PC-9 (cell line): ENCODE measurements around the gene STARD4. TPM values are rescaled to one million over a fixed set of nuclear protein-coding genes. Genes with fewer than 3 reads are reported as not detected.

Experiments
- BruUV-seq: library from RNA; stranded (reverse); fragments of 400-500 nt; replicated peaks from 2 replicates; lab custom pipeline; 2021; lab: Mats Ljungman, UMichigan
- CTCF ChIA-PET: fragments of 300-600 bp; sonication (Branson Sonifier 250); formaldehyde crosslinking; loops from one replicate; lab custom pipeline; 2022; ENCODE audit warnings: antibody characterized with exemption; lab: Charles Lee
- POLR2A ChIA-PET: fragments of 300-600 bp; sonication (Branson Sonifier 250); formaldehyde crosslinking; loops from one replicate; lab custom pipeline; 2022; ENCODE audit warnings: antibody characterized with exemption; ENCODE audit not compliant: unreplicated experiment; lab: Charles Lee
- DNase-seq, 2 experiments: peaks; one replicate each; pipeline versions ENCODE4 v3.0.0 to v3.0.0-alpha.2; 2015 to 2022; ENCODE audit warnings: mixed read lengths in 1 of 2
- H2AFZ ChIP-seq: fragments of 200-600 bp; sonication (generic); 2 replicates; pipeline ENCODE4 v1.8.1; 2017; ENCODE audit warnings: antibody characterized with exemption
- H3F3A ChIP-seq: fragments of 200-600 bp; sonication (generic); 2 replicates; pipeline ENCODE4 v1.8.1; 2017; ENCODE audit warnings: antibody characterized with exemption, mild to moderate bottlenecking, low read depth; ENCODE audit not compliant: insufficient read depth
- H3K27ac ChIP-seq: fragments of 200-600 bp; sonication (generic); 2 replicates; pipeline ENCODE4 v1.6.1; 2016; ENCODE audit warnings: mixed run types
- H3K27me3 ChIP-seq: fragments of 200-600 bp; sonication (generic); 2 replicates; pipeline ENCODE4 v1.6.1; 2016; ENCODE audit warnings: low read depth, mixed run types; ENCODE audit not compliant: insufficient read depth
- H3K36me3 ChIP-seq: fragments of 200-600 bp; sonication (generic); 2 replicates; pipeline ENCODE4 v1.6.1; 2016; ENCODE audit warnings: low read depth, mixed run types
- H3K4me1 ChIP-seq: fragments of 200-600 bp; sonication (generic); replicated peaks from 2 replicates; pipeline ENCODE4 v1.6.1; 2016; ENCODE audit warnings: mixed run types; ENCODE audit not compliant: insufficient read depth
- H3K4me2 ChIP-seq: fragments of 200-600 bp; sonication (generic); 2 replicates; pipeline ENCODE4 v1.6.1; 2017; ENCODE audit warnings: mixed run types
- H3K4me3 ChIP-seq: fragments of 200-600 bp; sonication (generic); 2 replicates; pipeline ENCODE4 v1.6.1; 2016; ENCODE audit warnings: mixed run types
- H3K79me2 ChIP-seq: fragments of 200-600 bp; sonication (generic); 2 replicates; pipeline ENCODE4 v1.6.1; 2017; ENCODE audit warnings: low read depth, mixed run types
- H3K9me2 ChIP-seq: fragments of 200-600 bp; sonication (generic); 2 replicates; pipeline ENCODE4 v1.8.1; 2017; ENCODE audit warnings: mild to moderate bottlenecking; ENCODE audit not compliant: insufficient read depth
- H3K9me3 ChIP-seq: fragments of 200-600 bp; sonication (generic); 2 replicates; pipeline ENCODE4 v1.8.1; 2016; ENCODE audit warnings: low read depth; ENCODE audit not compliant: insufficient read depth
- H4K20me1 ChIP-seq: fragments of 200-600 bp; sonication (generic); 2 replicates; pipeline ENCODE4 v1.8.1; 2017; ENCODE audit not compliant: insufficient read depth
- EZH2 ChIP-seq: fragments of 200-600 bp; sonication (generic); IDR thresholded peaks from 2 replicates; pipeline ENCODE4 v1.8.0; 2017; ENCODE audit warnings: antibody characterized with exemption, low read depth
- intact Hi-C: fragments of 100-400 bp; cut with micrococcal nuclease; formaldehyde crosslinking; loops from one replicate; pipeline ENCODE4 v1.10.0; 2022; ENCODE audit not compliant: unreplicated experiment
- total RNA-seq: library from RNA; stranded (reverse); gene quantifications from 2 replicates; pipeline ENCODE4 v1.2.3, GENCODE V29; 2021
- TF ChIP-seq, protein P1 (sequence below): fragments of 200-600 bp; sonication (generic); conservative IDR thresholded peaks from 2 replicates; pipeline ENCODE4 v1.6.1; 2017; ENCODE audit warnings: mixed run types, antibody characterized with exemption, mild to moderate bottlenecking, moderate library complexity

STARD4 gene
- total RNA-seq, 1 experiment from 2014 or later = 6.4 TPM

DNA sequence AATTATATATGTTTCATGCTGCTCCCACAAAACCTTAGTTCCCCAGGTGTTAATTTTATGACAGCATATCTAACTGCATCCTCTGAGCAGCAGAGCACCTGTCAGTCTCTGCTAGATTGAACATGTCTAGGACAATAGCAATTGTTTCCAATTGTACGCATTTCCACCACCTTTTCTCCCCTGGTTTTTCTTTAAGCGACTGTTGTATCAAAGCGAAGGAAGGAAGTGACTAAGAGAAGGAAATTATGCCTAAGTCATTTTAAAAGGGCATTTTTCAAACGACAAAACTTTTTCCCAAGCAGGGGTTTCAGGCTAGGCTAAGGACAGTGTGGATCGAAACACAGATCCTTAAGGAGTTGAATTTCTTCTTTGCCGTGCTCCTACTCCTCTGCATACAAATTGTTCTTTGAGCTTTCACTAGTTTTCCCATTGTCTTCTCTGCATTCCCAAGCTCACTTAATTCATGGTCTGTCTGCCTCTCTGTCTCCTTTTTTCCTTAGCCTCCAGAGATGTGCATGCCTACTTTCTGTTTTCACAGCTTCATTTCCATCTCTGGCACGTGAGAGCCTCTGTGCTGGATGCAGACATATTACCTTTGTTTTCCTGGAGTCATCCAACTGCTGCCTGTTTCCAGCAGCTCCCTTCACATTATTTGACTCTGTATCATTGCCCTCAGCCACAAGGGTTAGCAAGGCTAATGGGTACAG, 39.4 kb upstream of the STARD4 start:
- no peaks in the 10 kb centered on the region for H3K27me3 ChIP-seq
- intact Hi-C loops = no loop called here
- CTCF ChIA-PET = no interaction called here
- DNase-seq = no peak
- no peak overlapping the region for H3K4me2 ChIP-seq
- H3K36me3 ChIP-seq = no peaks in the 10 kb centered on the region
- no peaks in the 10 kb centered on the region for H3K9me3 ChIP-seq
- H3K79me2 ChIP-seq = no peaks in the 10 kb centered on the region
- POLR2A ChIA-PET = no interaction called here
- no peaks in the 10 kb centered on the region for H3F3A ChIP-seq
- no peak overlapping the region for H3K27ac ChIP-seq
- H3K4me1 ChIP-seq = no peaks in the 10 kb centered on the region
- no peak overlapping the region for H2AFZ ChIP-seq
- no TSS peak for BruUV-seq
- no peak overlapping the region for H3K4me3 ChIP-seq
- H4K20me1 ChIP-seq = no peaks in the 10 kb centered on the region
- H3K9me2 ChIP-seq = no peaks in the 10 kb centered on the region
- no peak for TF ChIP-seq EZH2
- TF ChIP-seq, protein P1, sequence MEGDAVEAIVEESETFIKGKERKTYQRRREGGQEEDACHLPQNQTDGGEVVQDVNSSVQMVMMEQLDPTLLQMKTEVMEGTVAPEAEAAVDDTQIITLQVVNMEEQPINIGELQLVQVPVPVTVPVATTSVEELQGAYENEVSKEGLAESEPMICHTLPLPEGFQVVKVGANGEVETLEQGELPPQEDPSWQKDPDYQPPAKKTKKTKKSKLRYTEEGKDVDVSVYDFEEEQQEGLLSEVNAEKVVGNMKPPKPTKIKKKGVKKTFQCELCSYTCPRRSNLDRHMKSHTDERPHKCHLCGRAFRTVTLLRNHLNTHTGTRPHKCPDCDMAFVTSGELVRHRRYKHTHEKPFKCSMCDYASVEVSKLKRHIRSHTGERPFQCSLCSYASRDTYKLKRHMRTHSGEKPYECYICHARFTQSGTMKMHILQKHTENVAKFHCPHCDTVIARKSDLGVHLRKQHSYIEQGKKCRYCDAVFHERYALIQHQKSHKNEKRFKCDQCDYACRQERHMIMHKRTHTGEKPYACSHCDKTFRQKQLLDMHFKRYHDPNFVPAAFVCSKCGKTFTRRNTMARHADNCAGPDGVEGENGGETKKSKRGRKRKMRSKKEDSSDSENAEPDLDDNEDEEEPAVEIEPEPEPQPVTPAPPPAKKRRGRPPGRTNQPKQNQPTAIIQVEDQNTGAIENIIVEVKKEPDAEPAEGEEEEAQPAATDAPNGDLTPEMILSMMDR = no peak

DNA sequence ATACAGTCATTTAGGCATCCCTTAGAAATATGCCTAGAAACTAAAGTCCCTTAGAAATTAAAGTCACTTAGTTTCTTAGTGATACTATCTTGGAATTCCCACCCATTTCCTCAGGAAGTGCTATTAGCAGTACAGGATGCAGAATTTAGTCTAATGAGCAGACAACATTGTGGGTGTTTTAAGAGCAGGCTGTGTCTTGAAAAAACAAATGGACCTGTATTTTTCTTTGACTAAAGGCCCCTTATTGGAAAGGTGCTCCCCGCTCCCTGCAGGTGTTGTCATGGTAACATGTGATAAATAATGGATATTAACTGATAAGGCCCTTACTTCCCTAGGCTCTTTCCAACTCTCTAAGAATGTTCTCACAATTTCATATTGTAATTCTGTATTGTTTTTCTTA, 38.8 kb upstream of the STARD4 start:
- POLR2A ChIA-PET = no interaction called here

DNA sequence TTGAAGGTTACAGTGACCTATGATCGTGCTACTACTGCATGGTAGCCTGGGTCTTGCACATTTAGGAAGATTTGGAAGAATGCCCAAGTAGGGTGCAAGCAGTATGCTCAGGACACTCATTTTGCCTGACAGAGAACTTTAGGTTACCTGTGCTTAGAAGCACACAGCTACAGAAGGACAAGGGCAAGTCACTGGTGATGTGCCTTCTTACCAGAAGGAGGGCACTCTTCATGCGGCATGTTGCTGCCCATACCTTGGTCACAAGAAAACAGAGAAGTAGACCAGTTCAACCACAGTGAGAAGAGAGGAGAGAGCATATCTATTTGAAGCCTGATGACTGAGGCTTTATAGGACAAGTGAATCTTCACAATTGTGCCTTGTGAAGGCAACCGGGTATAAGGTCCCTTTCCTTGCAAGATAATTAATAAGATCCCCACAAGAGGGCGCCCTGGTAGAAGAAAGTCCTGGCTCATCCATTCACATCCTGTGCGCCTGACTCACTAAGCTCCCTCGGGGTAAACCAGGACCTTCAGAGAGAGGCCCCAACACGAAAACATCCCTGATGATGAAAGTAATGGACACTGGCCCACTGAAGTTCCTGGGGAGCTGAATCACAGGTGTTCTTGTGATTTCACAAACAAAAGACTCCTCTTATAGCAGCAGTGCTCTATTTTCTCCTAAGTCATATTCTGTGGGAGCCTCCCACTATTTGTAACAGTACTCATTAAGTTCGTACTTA, 38.1 kb upstream of the STARD4 start:
- POLR2A ChIA-PET = no interaction called here
- Histone ChIP-seq H3K36me3 (no peaks in the 10 kb centered on the region), H3K27me3 (no peaks in the 10 kb centered on the region), H3K4me1 (no peaks in the 10 kb centered on the region), H2AFZ (no peak overlapping the region), H3K4me2 (no peak overlapping the region), H3K9me3 (no peaks in the 10 kb centered on the region), H3K27ac (no peak overlapping the region), H3K79me2 (no peaks in the 10 kb centered on the region), H3K4me3 (no peak overlapping the region), H4K20me1 (no peaks in the 10 kb centered on the region), H3K9me2 (no peaks in the 10 kb centered on the region), H3F3A (no peaks in the 10 kb centered on the region)
- intact Hi-C loops = loop anchor here (1.0 kb wide), 1 partner anchor 597 kb away; no protein-coding TSS in a partner anchor
- CTCF ChIA-PET = no interaction called here
- TF ChIP-seq EZH2 = no peak
- TF ChIP-seq, protein P1 = peak; percentile 72
- no TSS peak for BruUV-seq
- peak; percentile 38 to 61 for DNase-seq

More for the DNA sequence above, 38.8 kb upstream of the STARD4 start:
- no peak overlapping the region for H3K27ac ChIP-seq
- TF ChIP-seq, protein P1 = no peak
- no peak for TF ChIP-seq EZH2
- CTCF ChIA-PET = no interaction called here
- BruUV-seq = no TSS peak
- intact Hi-C loops = no loop called here
- H3K79me2 ChIP-seq = no peaks in the 10 kb centered on the region
- no peak overlapping the region for H2AFZ ChIP-seq
- H3K4me2 ChIP-seq = no peak overlapping the region
- no peaks in the 10 kb centered on the region for H3K9me2 ChIP-seq
- no peaks in the 10 kb centered on the region for H3K4me1 ChIP-seq
- no peak for DNase-seq
- no peaks in the 10 kb centered on the region for H4K20me1 ChIP-seq
- H3K4me3 ChIP-seq = no peak overlapping the region
- no peaks in the 10 kb centered on the region for H3K9me3 ChIP-seq
- no peaks in the 10 kb centered on the region for H3K27me3 ChIP-seq
- no peaks in the 10 kb centered on the region for H3F3A ChIP-seq
- H3K36me3 ChIP-seq = no peaks in the 10 kb centered on the region
